Liver (tissue), 3 donors: ENCODE results near the gene CEP95.

Source experiments
- JUND ChIP-seq, 2 donors: IDR thresholded peaks; 2 replicates each; pipeline ENCODE4 v1.6.1; 2016; ENCODE audit warnings: antibody characterized with exemption in 2 of 2
- NR2F2 ChIP-seq: IDR thresholded peaks from 2 replicates; pipeline ENCODE4 v1.6.1; 2016; ENCODE audit warnings: antibody characterized with exemption
- SP1 ChIP-seq: IDR thresholded peaks from 2 replicates; pipeline ENCODE4 v1.6.1; 2018; ENCODE audit warnings: antibody characterized with exemption, mild to moderate bottlenecking
- TAF1 ChIP-seq: conservative IDR thresholded peaks from 2 replicates; pipeline ENCODE4 v1.6.1; 2016; ENCODE audit warnings: antibody characterized with exemption, mild to moderate bottlenecking
- YY1 ChIP-seq: IDR thresholded peaks from 2 replicates; pipeline ENCODE4 v1.6.1; 2016; ENCODE audit warnings: antibody characterized with exemption, mild to moderate bottlenecking
- TF ChIP-seq, protein P1 (sequence below): fragments of 150-350 bp; IDR thresholded peaks from 2 replicates; pipeline ENCODE4 v1.5.1; 2017; ENCODE audit warnings: improper control_type of control experiment, low read depth, low read length; ENCODE audit not compliant: missing input control
- donor health status: healthy.
- donor health status: healthy.

DNA sequence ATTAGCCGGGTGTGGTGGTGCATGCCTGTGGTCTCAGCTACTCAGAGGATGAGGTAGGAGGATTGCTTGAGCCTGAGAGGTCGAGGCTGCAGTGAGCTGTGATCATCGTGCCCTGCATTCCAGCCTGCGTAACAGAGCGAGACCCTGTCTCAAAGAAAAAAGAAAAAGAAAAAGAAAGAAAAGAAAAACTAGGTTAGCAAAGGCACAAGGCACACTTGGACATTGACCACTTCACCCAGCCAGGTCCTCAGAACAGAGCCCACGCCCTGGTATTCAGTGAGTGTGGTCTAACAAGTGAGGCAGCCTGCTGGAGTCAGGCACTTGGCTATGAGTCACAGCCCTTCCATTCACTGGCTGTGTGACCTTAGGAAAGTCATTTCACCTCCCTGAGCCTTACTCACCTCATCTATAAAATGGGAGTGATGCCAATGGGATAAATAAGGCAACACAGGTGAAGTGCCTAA lies 47.5 kb upstream of the CEP95 start:
- TF ChIP-seq NR2F2 (no peak), JUND (IDR thresholded peaks at IDR 0.05) (no peak), SP1 (no peak), TAF1 (no peak), YY1 (no peak)
- TF ChIP-seq, protein P1, sequence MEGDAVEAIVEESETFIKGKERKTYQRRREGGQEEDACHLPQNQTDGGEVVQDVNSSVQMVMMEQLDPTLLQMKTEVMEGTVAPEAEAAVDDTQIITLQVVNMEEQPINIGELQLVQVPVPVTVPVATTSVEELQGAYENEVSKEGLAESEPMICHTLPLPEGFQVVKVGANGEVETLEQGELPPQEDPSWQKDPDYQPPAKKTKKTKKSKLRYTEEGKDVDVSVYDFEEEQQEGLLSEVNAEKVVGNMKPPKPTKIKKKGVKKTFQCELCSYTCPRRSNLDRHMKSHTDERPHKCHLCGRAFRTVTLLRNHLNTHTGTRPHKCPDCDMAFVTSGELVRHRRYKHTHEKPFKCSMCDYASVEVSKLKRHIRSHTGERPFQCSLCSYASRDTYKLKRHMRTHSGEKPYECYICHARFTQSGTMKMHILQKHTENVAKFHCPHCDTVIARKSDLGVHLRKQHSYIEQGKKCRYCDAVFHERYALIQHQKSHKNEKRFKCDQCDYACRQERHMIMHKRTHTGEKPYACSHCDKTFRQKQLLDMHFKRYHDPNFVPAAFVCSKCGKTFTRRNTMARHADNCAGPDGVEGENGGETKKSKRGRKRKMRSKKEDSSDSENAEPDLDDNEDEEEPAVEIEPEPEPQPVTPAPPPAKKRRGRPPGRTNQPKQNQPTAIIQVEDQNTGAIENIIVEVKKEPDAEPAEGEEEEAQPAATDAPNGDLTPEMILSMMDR, result no peak
